ENCODE results near the gene ETV6.

Gene ETV6

GRCh38 chr12:11762723-11763326 lies 113.4 kb downstream of the ETV6 start:
- FAIRE-seq, result no peak

DNA sequence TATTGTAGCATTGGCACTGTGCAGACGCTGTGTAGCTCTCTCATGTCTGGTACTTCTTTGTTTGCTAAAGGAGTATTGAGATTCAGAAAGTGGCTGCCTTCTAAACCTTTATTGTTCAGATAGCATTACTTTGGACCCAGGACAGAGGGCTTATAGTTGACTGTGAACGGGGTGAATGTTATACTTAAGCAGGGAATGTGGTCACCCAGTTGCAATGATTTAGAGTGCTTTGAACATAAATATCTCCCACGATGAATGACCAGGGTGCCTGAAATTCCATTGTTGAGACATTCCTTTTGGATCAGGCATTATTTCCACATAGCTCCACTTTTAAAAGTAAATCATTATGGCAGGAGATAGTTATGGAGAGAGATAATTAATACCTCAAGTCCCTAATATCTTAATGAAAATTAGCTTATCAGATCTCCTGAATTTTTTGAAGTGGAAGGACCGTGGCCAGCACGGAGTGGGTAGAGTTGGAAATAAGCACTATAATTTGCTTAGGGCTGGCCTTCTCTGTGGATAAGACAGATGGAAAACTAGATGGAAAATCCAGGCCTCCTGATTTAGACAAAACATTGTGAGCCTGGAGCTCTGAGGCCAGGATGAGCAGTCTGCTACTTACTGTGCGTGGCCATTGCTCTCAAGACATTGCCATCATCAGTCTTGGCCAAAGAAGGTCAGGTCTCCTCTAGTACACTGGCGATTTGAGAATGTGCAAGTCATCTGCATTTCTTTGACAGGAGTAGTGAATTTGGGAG lies 114.5 kb downstream of the ETV6 start:
- no peak for FAIRE-seq

DNA sequence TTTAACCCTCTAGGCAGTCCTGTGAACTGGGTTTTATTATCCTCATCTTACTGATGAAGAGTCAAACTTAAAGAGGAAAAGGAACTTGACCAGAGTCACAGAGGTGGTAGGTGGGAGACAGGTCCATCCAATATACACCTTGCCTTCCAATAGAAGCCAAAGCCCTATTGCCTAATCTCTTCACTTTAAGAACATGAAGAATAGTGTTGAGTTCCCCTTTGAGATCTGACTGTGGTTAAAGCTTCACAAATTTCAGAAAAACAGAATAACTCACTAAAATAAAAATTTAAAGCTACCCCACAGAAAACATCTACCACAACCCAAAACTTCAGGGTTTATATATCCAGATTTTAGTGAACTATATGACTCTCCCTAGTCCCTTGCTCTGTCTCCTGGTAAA lies 115.4 kb downstream of the ETV6 start:
- no peak for FAIRE-seq

- FAIRE-seq, result no peak
Observed at GRCh38 chr12:11765421-11765816, 115.9 kb downstream of the ETV6 start.

- FAIRE-seq, result no peak
Observed at GRCh38 chr12:11765817-11766794, 116.6 kb downstream of the ETV6 start.

DNA sequence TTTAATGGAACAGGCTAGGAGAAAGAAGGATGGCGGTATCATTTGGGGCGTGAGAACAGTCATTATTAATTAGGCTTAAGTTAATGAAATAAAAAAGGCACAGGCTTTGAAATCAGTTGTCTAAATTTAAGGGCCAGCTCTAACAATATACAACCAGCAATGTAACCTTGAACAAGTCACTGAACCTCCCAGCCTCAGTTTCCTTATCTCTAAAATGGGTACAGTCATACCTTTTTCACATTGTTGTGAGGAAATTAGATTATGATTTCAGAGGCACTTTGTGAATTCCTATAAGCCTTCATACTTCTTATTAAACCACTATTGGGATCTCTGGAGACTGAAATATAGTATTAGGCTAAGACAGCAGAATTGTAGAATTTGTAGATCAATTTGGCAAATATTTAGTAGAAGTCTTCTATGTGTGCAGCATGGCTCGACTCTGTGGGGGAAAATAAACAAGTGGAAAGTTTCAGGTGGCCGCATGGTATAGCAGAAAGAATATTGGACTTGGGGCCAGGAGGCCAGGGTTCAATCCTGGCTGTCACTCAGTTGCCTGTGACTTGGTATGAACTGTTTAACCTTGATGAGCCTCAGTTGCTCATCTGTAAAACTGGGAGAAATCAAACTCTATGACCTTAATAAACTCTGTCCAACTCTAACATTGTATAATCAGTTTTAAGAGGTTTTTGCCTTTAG lies 117.7 kb downstream of the ETV6 start:
- no peak for FAIRE-seq

DNA sequence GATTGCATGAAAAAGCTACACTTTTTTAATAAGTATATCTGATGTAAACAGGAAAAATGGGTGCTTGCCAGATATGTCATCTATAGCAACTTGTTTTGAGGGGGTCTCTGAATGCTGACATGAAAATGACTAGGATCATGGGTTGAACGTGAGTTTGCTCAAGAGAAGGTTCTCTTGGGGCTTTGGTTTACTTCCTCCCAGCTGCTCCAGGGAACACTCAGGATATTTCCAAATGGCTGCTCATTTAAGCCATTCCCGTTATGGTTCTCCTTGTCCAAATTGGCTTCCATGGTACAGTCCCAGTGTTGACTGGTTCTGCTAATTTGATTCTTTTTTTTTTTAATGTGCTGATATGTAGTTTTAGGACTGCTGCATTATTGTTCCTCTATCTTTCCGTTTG lies 118.3 kb downstream of the ETV6 start:
- no peak for FAIRE-seq

DNA sequence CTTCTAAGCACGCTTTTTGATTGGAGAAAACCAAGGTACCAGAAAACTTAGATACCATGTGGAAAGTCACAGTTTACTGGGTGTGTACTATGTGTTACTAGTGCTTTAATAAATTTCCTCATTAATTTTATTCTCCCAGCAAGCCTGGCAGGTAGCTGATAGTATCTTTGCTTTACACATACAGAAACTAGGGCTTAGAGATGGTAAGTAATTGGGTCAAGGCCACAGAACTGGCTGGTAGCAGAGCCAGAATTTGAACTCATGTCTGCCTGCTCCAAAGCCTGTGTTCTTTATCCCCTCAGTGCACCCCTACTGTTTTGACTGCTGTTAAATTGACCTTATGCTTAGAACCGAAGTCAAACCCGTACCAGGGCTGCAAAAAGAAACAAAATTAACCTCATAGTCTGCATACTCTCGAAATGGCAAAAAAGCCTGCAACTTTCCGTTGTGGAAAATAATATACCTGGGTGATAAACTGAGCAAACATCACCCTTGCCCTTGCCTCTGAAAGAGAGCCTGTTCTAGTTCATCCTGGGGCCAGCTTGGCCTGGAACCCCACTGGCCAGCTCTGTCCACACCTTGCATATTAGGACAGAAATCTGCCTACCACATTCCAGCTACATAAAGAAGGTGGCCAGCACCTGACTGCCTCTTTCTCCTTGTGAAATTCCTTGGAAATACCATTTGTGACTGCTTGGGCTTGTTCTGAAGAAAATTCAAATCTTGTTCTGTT lies 118.9 kb downstream of the ETV6 start:
- no peak for FAIRE-seq

DNA sequence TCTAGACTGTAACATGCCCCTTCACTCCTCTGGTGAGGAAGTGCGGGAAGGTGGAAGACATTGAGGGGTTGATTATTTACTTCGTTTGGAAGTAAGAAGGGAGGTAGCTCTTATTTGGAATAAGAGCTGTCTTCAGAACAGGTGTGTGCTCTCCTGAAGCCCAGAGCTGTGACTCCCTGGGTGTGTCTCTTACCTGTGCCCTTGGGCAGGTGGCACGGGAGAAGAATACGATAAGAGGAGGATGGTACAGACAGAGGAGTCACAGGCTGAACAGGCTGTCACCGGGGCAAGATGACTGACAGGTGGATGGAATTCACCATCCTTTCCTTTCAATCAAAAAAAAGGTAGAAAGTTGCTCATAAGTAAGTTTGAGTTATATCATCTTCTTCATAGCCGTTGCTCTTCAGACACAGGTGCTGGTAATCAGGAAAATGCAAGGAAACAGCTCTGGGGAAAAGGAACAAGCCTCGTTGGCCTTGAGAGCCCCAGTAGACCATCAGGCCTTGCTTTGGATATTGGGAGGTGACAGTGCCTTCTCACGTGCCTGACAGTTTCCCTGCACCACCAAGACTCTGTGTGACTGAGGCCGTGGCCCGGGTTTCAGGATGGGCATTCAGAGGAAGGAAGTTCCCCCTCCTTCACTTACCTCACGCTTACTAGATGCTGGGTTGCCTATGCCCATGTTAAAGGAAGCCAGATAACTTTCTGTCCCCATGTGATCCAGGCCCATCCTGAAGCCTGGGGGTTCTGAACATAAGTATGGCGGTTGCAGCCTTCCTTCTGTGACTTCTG lies 120.4 kb downstream of the ETV6 start:
- FAIRE-seq, result no peak

- FAIRE-seq, result no peak
Observed at GRCh38 chr12:11771356-11771755, 121.9 kb downstream of the ETV6 start.

- no peak for FAIRE-seq
Observed at GRCh38 chr12:11771895-11772502, 122.5 kb downstream of the ETV6 start.

DNA sequence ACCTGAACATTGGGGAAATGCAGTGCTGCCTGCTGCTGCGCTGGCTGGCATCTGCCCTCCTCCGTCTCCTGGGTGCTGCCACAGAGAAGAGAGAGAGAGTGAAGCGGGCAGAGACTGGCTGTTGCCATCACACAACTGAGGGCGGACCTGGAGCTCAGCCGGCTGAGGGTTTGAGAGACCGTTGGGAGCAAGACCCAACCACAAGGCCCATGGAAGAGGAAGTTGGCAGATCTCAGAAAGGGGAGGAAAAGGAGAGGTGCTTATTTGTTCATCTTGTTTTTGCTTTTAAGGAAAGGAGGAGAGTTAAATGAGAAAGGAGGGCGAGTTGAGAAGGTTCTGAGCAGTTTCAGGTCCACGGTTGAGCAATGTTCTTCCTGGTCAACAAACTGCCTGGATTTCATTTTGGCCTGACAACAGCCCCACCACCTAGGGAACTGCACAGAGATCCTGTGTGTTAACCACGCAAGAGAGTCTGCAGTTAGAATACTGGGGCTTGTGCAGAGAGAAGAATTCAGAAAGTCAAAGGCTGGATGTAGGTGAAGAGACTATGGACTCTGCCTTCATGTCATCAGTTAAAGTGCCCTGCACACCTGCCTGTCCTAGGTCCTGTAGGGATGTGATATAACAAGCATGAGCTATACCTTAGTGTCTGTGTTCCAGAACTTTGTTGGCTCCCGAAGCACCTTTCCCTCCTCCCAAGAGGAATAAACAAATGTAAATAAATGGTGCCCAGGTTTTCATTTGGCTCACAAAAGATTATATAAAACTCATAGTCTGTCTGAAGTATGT lies 124.6 kb downstream of the ETV6 start:
- FAIRE-seq, result no peak

- FAIRE-seq, result no peak
Observed at GRCh38 chr12:11774821-11775220, 125.3 kb downstream of the ETV6 start.

DNA sequence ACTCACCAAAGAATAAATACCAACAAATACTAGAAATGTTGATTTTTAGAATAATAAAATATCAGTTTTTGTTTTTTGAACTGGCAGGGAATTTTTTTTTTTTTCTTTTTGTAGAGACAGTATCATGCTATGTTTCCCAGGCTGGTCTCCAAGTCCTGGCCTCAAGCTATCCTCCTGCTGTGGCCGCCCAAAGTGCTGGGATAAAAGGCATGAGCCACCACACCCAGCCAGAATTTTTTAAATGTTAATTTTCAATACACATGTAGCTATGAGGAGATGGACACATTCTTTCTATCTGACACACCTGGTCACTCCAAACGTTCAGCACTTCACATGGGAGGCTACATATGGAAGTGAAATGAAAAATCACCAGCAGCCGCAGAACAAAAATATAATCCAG lies 126.8 kb downstream of the ETV6 start:
- no peak for FAIRE-seq

GRCh38 chr12:11777451-11777850 lies 128.0 kb downstream of the ETV6 start:
- FAIRE-seq, result no peak

GRCh38 chr12:11777962-11778361 lies 128.5 kb downstream of the ETV6 start:
- no peak for FAIRE-seq

- no peak for FAIRE-seq
Observed at GRCh38 chr12:11778713-11779685, 129.5 kb downstream of the ETV6 start.

DNA sequence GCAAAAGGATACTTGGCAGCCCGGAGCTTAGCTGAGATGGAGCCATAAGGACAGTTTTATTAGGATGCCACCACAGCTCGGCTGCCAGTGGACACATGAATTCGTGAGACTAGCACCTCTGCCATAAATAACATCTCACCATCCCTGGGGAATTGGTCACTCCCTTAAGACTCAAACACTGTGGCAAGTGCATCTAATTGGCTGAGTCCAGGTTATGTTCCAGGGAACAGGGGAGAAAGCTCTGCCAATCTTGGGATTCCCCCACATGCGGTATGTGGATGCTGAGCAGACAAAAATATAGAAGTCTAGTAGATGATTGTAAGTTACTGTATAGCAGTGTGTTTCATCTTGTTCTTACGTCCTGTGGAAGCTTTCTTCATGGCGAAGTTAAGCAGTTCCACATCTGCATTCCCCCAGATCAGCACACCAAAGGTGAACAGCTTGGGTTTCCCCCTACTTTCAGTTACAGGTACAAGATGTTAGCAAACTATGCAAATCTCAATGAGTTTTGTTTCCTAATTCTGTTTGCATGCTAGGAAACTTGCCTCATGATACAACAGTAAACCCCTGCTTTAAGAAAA lies 131.1 kb downstream of the ETV6 start:
- no peak for FAIRE-seq
